Endothelial cell of umbilical vein (primary cell): Measurements from ENCODE around the gene KCNQ5. TPM values are rescaled to one million over a fixed set of nuclear protein-coding genes. Genes with fewer than 3 reads are reported as not detected.

ENCODE experiments used
- BruUV-seq: library from RNA; stranded (reverse); fragments of 400-500 nt; replicated peaks from 2 replicates; lab custom pipeline; 2021; lab: Mats Ljungman, UMichigan
- CTCF ChIA-PET: fragments of 300-600, 350-600 bp; sonication (Branson Sonifier 250); formaldehyde crosslinking; loops from one replicate; lab custom pipeline; 2021; ENCODE audit warnings: antibody characterized with exemption, inconsistent platforms; lab: Charles Lee
- POLR2A ChIA-PET: fragments of 300-600, 350-600 bp; sonication (Branson Sonifier 250); formaldehyde crosslinking; loops from one replicate; lab custom pipeline; 2021; ENCODE audit warnings: antibody characterized with exemption, inconsistent platforms; lab: Charles Lee
- DNase-seq: peaks from one replicate; pipeline ENCODE4 v3.0.0-alpha.2; 2011; ENCODE audit warnings: low read depth, low spot score
- FAIRE-seq: peaks from 2 replicates; lab custom pipeline; 2011; peaks lifted over from hg19 to GRCh38; lab: Jason Lieb, UNC
- H2AFZ ChIP-seq: 2 replicates; pipeline ENCODE4 v1.6.0; 2012; ENCODE audit warnings: low read depth, low read length, control low read depth, inconsistent platforms
- H3K27ac ChIP-seq: 2 replicates; pipeline ENCODE4 v1.5.1; 2011; ENCODE audit warnings: low read depth, mild to moderate bottlenecking, control low read depth, low read length, moderate library complexity; ENCODE audit not compliant: insufficient read depth
- H3K27me3 ChIP-seq, 2 experiments: 2 replicates each; pipeline versions ENCODE4 v1.6.0 to v1.6.1; 2011; ENCODE audit warnings: low read length in 2 of 2, mixed read lengths in 1 of 2; ENCODE audit not compliant: control insufficient read depth in 2 of 2, insufficient read depth in 2 of 2
- H3K36me3 ChIP-seq, 2 experiments: 2 replicates in 1 of 2; 3 replicates in 1 of 2; pipeline ENCODE4 v1.5.1; 2011; ENCODE audit warnings: low read length in 2 of 2, mild to moderate bottlenecking in 1 of 2, moderate library complexity in 1 of 2; ENCODE audit not compliant: control insufficient read depth in 2 of 2, insufficient read depth in 2 of 2; ENCODE audit errors: extremely low read depth in 1 of 2
- H3K4me1 ChIP-seq: 3 replicates; pipeline ENCODE4 v1.5.1; 2011; ENCODE audit warnings: mild to moderate bottlenecking, low read length; ENCODE audit not compliant: control insufficient read depth, insufficient read depth; ENCODE audit errors: extremely low read depth
- H3K4me2 ChIP-seq: 2 replicates; pipeline ENCODE4 v1.6.1; 2011; ENCODE audit warnings: low read length, control low read depth, mixed read lengths; ENCODE audit not compliant: insufficient read depth
- H3K4me3 ChIP-seq, 3 experiments: fragments of 200-600 bp in 1 of 3; sonication (generic), shearing (Covaris generic) in 1 of 3; replicated peaks in 1 of 3; 2 replicates each; pipeline ENCODE4 v1.5.1; 2011 to 2016; ENCODE audit warnings: control low read depth in 3 of 3, low read length in 3 of 3, mild to moderate bottlenecking in 2 of 3, inconsistent platforms in 1 of 3, low read depth in 1 of 3, moderate library complexity in 1 of 3; ENCODE audit not compliant: insufficient read depth in 1 of 3
- H3K79me2 ChIP-seq: 2 replicates; pipeline ENCODE4 v1.6.0; 2012; ENCODE audit warnings: low read length, inconsistent platforms; ENCODE audit not compliant: control insufficient read depth, insufficient read depth
- H3K9ac ChIP-seq: replicated peaks from 2 replicates; pipeline ENCODE3; 2011; ENCODE audit warnings: low read length, control low read depth; ENCODE audit not compliant: insufficient read depth; ENCODE audit errors: extremely low read depth
- H3K9me1 ChIP-seq: replicated peaks from 3 replicates; pipeline ENCODE4 v1.6.0; 2011; ENCODE audit warnings: mild to moderate bottlenecking, low read length; ENCODE audit not compliant: control insufficient read depth, insufficient read depth; ENCODE audit errors: extremely low read depth
- H3K9me3 ChIP-seq: replicated peaks from 2 replicates; pipeline ENCODE4 v1.5.1; 2012; ENCODE audit warnings: low read length, inconsistent platforms; ENCODE audit not compliant: control insufficient read depth, insufficient read depth
- H4K20me1 ChIP-seq: replicated peaks from 2 replicates; pipeline ENCODE3; 2011; ENCODE audit warnings: mild to moderate bottlenecking, low read length; ENCODE audit not compliant: control insufficient read depth, insufficient read depth; ENCODE audit errors: extremely low read depth
- EZH2 ChIP-seq: IDR thresholded peaks from 2 replicates; pipeline ENCODE4 v1.6.1; 2012; ENCODE audit warnings: borderline replicate concordance, low read depth, mild to moderate bottlenecking, moderate library complexity, low read length, inconsistent platforms; ENCODE audit not compliant: severe bottlenecking
- FOS ChIP-seq: IDR thresholded peaks from 2 replicates; pipeline ENCODE4 v1.6.1; 2011; ENCODE audit warnings: mild to moderate bottlenecking, low read length, moderate library complexity, borderline replicate concordance; ENCODE audit not compliant: insufficient read depth
- GATA2 ChIP-seq: IDR thresholded peaks from 2 replicates; pipeline ENCODE4 v1.7.0; 2011; ENCODE audit warnings: low read depth, mild to moderate bottlenecking, moderate library complexity, mixed read lengths, low read length; ENCODE audit not compliant: insufficient read length, insufficient read depth
- JUN ChIP-seq: IDR thresholded peaks from 2 replicates; pipeline ENCODE4 v1.6.1; 2011; ENCODE audit warnings: borderline replicate concordance, low read depth; ENCODE audit not compliant: insufficient read length, insufficient read depth
- MYC ChIP-seq: IDR thresholded peaks from one replicate; pipeline ENCODE4 v1.6.1; 2011; ENCODE audit warnings: mild to moderate bottlenecking, low read depth, low read length
- POLR2A ChIP-seq: IDR thresholded peaks from 2 replicates; pipeline ENCODE4 v1.6.1; 2012; ENCODE audit warnings: low read depth, mild to moderate bottlenecking, control low read depth, low read length
- POLR2AphosphoS5 ChIP-seq: IDR thresholded peaks from 2 replicates; pipeline ENCODE4 v1.6.1; 2012; ENCODE audit warnings: low read depth, mild to moderate bottlenecking, control low read depth, low read length, moderate library complexity; ENCODE audit not compliant: insufficient read depth
- dilution Hi-C: fragments of 300-500 bp; cut with MboI; formaldehyde crosslinking; loops from one replicate; pipeline ENCODE4 v1.15.0; 2019; ENCODE audit warnings: low sequenced_read_pairs; ENCODE audit not compliant: extremely low pct_ligation_motif_present
- intact Hi-C: fragments of 100-400 bp; cut with micrococcal nuclease; formaldehyde crosslinking; loops from one replicate; pipeline ENCODE4 v1.10.0; 2022
- polyA plus RNA-seq, 4 experiments: library from polyadenylated mRNA; depleted of rRNA in 3 of 4; stranded (reverse) in 3 of 4; unstranded in 1 of 4; fragments of >200 nt; gene quantifications; 2 replicates each; pipeline versions ENCODE4 v1.2.1 to v1.2.3, GENCODE V29; 2011 to 2012; ENCODE audit warnings: missing spikeins in 1 of 4
- total RNA-seq: library from RNA; stranded (reverse); gene quantifications from 2 replicates; pipeline ENCODE4 v1.2.3, GENCODE V29; 2021
- TF ChIP-seq, protein P1 (sequence below), 2 donors: IDR thresholded peaks; 1 replicate in 1 of 2; 2 replicates in 1 of 2; pipeline ENCODE4 v1.5.1; 2011; ENCODE audit warnings: low read length in 2 of 2, mild to moderate bottlenecking in 2 of 2, moderate library complexity in 2 of 2, control low read depth in 1 of 2, inconsistent platforms in 1 of 2, low read depth in 1 of 2; ENCODE audit not compliant: insufficient read depth in 1 of 2; ENCODE audit errors: extremely low read depth in 1 of 2
- TF ChIP-seq, protein P2 (sequence below): IDR thresholded peaks from 2 replicates; pipeline ENCODE4 v1.6.1; 2011; ENCODE audit not compliant: insufficient read depth, insufficient read length

KCNQ5 gene
- total and polyA plus RNA-seq, 2 donors (not counting 3 experiments of a cell fraction or from before 2014, with no cell fraction given), result 0.22 TPM; not detected in 1

DNA sequence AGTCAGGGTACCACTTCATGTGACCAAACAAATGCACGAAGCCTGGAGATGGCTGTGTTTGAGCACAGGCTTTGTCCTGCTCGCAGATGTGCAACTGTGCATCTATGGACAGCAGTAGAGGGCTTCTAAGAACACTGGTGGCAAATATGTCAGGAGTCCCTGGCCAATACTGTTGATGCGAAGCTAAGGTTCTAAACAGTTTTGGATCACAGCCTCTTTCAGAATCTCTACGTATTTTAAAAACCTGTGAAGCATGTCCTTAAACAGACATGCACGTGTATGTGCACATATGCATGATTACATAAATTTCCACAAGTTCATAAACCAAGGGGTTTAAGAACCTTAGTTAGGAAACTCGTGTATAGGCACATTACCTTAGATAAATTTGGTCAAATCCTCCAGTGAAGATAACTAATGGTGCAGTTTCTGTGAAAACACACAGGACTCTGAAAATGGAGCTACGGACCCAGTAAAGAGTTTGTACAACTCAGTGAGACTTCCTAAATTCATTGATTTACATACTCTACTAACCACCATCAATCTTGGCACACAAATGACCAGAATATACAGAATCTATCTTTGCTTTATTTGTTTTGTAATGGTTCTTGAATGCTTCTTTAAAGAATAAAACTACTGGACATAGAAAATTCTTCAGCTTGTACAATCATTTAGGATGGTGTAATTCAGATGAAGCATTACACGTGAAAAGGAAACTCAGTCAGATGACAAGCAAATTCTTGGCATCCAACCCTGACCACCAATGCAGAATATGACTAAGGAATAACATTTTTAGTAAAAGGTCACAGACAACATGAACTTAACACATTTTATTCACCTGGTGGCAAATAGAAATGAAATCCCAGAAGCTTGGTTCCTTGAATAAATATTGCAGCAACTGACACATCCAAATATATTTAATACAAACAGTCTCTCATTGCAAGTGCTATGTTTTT, 27.4 kb downstream of the KCNQ5 start:
- H3K4me2 ChIP-seq, result no peak overlapping the region
- BruUV-seq, result no TSS peak

More for the DNA sequence above, 27.4 kb downstream of the KCNQ5 start:
- Histone ChIP-seq H3K27ac (no peak overlapping the region), H3K36me3 (no peaks in the 10 kb centered on the region), H3K27me3 (peaks cover 0 to 3% of the 10 kb centered on the region in 2 experiments), H3K9me1 (no peaks in the 10 kb centered on the region), H3K9ac (no peak overlapping the region), H3K4me3 (no peak overlapping the region), H3K4me1 (no peaks in the 10 kb centered on the region), H2AFZ (no peak overlapping the region), H3K79me2 (no peaks in the 10 kb centered on the region), H3K9me3 (no peaks in the 10 kb centered on the region), H4K20me1 (no peaks in the 10 kb centered on the region)
- intact Hi-C loops (no loop called here), dilution Hi-C loops (no loop called here)
- DNase-seq, result peak; percentile 31
- no peak for FAIRE-seq
- CTCF ChIA-PET, result interaction anchor here (0.8 to 1.9 kb wide), 4 partner anchors 9 to 33 kb away, joined by 3 to 6 read pairs (median 3); no protein-coding TSS in a partner anchor
- TF ChIP-seq, protein P1, sequence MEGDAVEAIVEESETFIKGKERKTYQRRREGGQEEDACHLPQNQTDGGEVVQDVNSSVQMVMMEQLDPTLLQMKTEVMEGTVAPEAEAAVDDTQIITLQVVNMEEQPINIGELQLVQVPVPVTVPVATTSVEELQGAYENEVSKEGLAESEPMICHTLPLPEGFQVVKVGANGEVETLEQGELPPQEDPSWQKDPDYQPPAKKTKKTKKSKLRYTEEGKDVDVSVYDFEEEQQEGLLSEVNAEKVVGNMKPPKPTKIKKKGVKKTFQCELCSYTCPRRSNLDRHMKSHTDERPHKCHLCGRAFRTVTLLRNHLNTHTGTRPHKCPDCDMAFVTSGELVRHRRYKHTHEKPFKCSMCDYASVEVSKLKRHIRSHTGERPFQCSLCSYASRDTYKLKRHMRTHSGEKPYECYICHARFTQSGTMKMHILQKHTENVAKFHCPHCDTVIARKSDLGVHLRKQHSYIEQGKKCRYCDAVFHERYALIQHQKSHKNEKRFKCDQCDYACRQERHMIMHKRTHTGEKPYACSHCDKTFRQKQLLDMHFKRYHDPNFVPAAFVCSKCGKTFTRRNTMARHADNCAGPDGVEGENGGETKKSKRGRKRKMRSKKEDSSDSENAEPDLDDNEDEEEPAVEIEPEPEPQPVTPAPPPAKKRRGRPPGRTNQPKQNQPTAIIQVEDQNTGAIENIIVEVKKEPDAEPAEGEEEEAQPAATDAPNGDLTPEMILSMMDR (IDR thresholded peaks at IDR 0.05; ENCODE audit: extremely low read depth in 1 of 2, insufficient read depth in 1 of 2, low read depth in 1 of 2, low read length in 2 of 2), result no peak
- TF ChIP-seq POLR2AphosphoS5 (no peak), FOS (no peak), GATA2 (no peak), JUN (no peak), EZH2 (no peak), POLR2A (no peak), MYC (no peak)
- TF ChIP-seq, protein P2, sequence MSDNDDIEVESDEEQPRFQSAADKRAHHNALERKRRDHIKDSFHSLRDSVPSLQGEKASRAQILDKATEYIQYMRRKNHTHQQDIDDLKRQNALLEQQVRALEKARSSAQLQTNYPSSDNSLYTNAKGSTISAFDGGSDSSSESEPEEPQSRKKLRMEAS, result no peak
- POLR2A ChIA-PET, result no interaction called here
